H1 (cell line): ENCODE measurements around the gene SOX30. TPM values are rescaled to one million over a fixed set of nuclear protein-coding genes. Genes with fewer than 3 reads are reported as not detected.

ENCODE experiments used
- CTCF ChIA-PET: fragments of 300-600 bp; sonication (Branson Sonifier 250); formaldehyde crosslinking; loops from one replicate; lab custom pipeline; 2021; ENCODE audit not compliant: partially characterized antibody; lab: Charles Lee
- POLR2A ChIA-PET: fragments of 300-600 bp; sonication (Branson Sonifier 250); formaldehyde crosslinking; loops from one replicate; lab custom pipeline; 2021; ENCODE audit warnings: inconsistent platforms; ENCODE audit not compliant: partially characterized antibody; lab: Charles Lee
- DNase-seq, 2 experiments: peaks; one replicate each; pipeline versions ENCODE4 v3.0.0 to v3.0.0-alpha.2; 2010 to 2022; ENCODE audit warnings: low spot score in 2 of 2, low read depth in 1 of 2, mixed read lengths in 1 of 2
- FAIRE-seq: peaks from 2 replicates; lab custom pipeline; 2011; peaks lifted over from hg19 to GRCh38; lab: Jason Lieb, UNC
- H2AFZ ChIP-seq: 2 replicates; pipeline ENCODE4 v1.8.1; 2012; ENCODE audit warnings: low read length, inconsistent platforms
- H2AK5ac ChIP-seq: 2 replicates; pipeline ENCODE4 v1.6.1; 2013; ENCODE audit warnings: low read depth, low read length
- H2BK120ac ChIP-seq: replicated peaks from 2 replicates; pipeline ENCODE3; 2013; ENCODE audit warnings: low read depth, low read length, inconsistent platforms
- H2BK12ac ChIP-seq: 2 replicates; pipeline ENCODE4 v1.6.1; 2013; ENCODE audit warnings: low read depth, low read length
- H2BK15ac ChIP-seq: 2 replicates; pipeline ENCODE4 v1.6.1; 2013; ENCODE audit warnings: low read length
- H2BK20ac ChIP-seq: 2 replicates; pipeline ENCODE4 v1.6.1; 2013; ENCODE audit warnings: low read length
- H2BK5ac ChIP-seq: 2 replicates; pipeline ENCODE4 v1.6.1; 2013; ENCODE audit warnings: low read depth, low read length
- H3K14ac ChIP-seq: 2 replicates; pipeline ENCODE4 v1.6.1; 2013; ENCODE audit warnings: inconsistent platforms; ENCODE audit not compliant: insufficient read length
- H3K18ac ChIP-seq: 2 replicates; pipeline ENCODE4 v1.6.1; 2013; ENCODE audit warnings: low read length; ENCODE audit errors: extremely low read depth
- H3K23ac ChIP-seq: 2 replicates; pipeline ENCODE4 v1.6.1; 2013; ENCODE audit warnings: inconsistent platforms; ENCODE audit not compliant: insufficient read length
- H3K23me2 ChIP-seq: 2 replicates; pipeline ENCODE4 v1.6.1; 2013; ENCODE audit warnings: low read depth, low read length
- H3K27ac ChIP-seq: 2 replicates; pipeline ENCODE4 v1.6.1; 2011; ENCODE audit warnings: low read depth, low read length, inconsistent platforms
- H3K27me3 ChIP-seq, 4 experiments: replicated peaks in 1 of 4; 1 replicate in 1 of 4; 2 replicates in 3 of 4; pipeline versions ENCODE4 v1.6.1 to v1.8.1; 2011 to 2013; ENCODE audit warnings: low read length in 3 of 4, mild to moderate bottlenecking in 3 of 4, inconsistent platforms in 2 of 4, mixed read lengths in 2 of 4, moderate library complexity in 1 of 4; ENCODE audit not compliant: control insufficient read depth in 3 of 4, insufficient read depth in 3 of 4; ENCODE audit errors: extremely low read depth in 1 of 4
- H3K36me3 ChIP-seq, 4 experiments: 2 replicates each; pipeline versions ENCODE4 v1.6.1 to v1.8.1; 2011 to 2013; ENCODE audit warnings: mild to moderate bottlenecking in 4 of 4, low read length in 3 of 4, moderate library complexity in 2 of 4, control low read depth in 1 of 4, inconsistent platforms in 1 of 4; ENCODE audit not compliant: insufficient read depth in 4 of 4, control insufficient read depth in 2 of 4
- H3K4ac ChIP-seq: replicated peaks from 2 replicates; pipeline ENCODE3; 2013; ENCODE audit warnings: low read length, low read depth, mixed read lengths, inconsistent platforms; ENCODE audit not compliant: insufficient read length
- H3K4me1 ChIP-seq, 4 experiments: replicated peaks in 1 of 4; 1 replicate in 1 of 4; 2 replicates in 3 of 4; pipeline versions ENCODE4 v1.6.1 to v1.8.1; 2011 to 2013; ENCODE audit warnings: low read length in 3 of 4, inconsistent platforms in 2 of 4, mixed read lengths in 1 of 4; ENCODE audit not compliant: insufficient read depth in 4 of 4, control insufficient read depth in 3 of 4
- H3K4me2 ChIP-seq, 2 experiments: 2 replicates each; pipeline versions ENCODE4 v1.6.1 to v1.8.1; 2011 to 2013; ENCODE audit warnings: low read depth in 2 of 2, low read length in 2 of 2, control low read depth in 1 of 2, inconsistent platforms in 1 of 2, mild to moderate bottlenecking in 1 of 2; ENCODE audit not compliant: insufficient read depth in 1 of 2
- H3K4me3 ChIP-seq, 4 experiments: fragments of 200-600, 300-600 bp in 1 of 4; sonication (generic), shearing (Covaris generic), sonication (Bioruptor Twin) in 1 of 4; 2 replicates each; pipeline versions ENCODE4 v1.5.1 to v1.8.1; 2011 to 2016; ENCODE audit warnings: low read length in 4 of 4, low read depth in 3 of 4, control low read depth in 2 of 4, inconsistent platforms in 2 of 4, mild to moderate bottlenecking in 2 of 4, mixed read lengths in 1 of 4, moderate library complexity in 1 of 4; ENCODE audit not compliant: insufficient read depth in 2 of 4; ENCODE audit errors: extremely low read depth in 1 of 4
- H3K56ac ChIP-seq: replicated peaks from 2 replicates; pipeline ENCODE3; 2013; ENCODE audit warnings: low read depth, mild to moderate bottlenecking, mixed read lengths, low read length, inconsistent platforms; ENCODE audit not compliant: insufficient read length
- H3K79me1 ChIP-seq: 2 replicates; pipeline ENCODE4 v1.6.1; 2013; ENCODE audit warnings: low read depth, low read length, control low read depth
- H3K79me2 ChIP-seq, 2 experiments: 2 replicates each; pipeline versions ENCODE4 v1.6.1 to v1.8.1; 2012 to 2013; ENCODE audit warnings: low read length in 2 of 2, mild to moderate bottlenecking in 2 of 2, inconsistent platforms in 1 of 2; ENCODE audit not compliant: insufficient read depth in 2 of 2, control insufficient read depth in 1 of 2
- H3K9ac ChIP-seq, 4 experiments: replicated peaks in 1 of 4; 1 replicate in 1 of 4; 2 replicates in 3 of 4; pipeline versions ENCODE4 v1.6.1 to v1.8.1; 2011 to 2013; ENCODE audit warnings: low read depth in 3 of 4, low read length in 3 of 4, control low read depth in 2 of 4, mild to moderate bottlenecking in 2 of 4, moderate library complexity in 2 of 4, inconsistent platforms in 1 of 4; ENCODE audit errors: extremely low read depth in 1 of 4
- H3K9me3 ChIP-seq, 2 experiments: 2 replicates each; pipeline versions ENCODE4 v1.6.1 to v1.8.1; 2012 to 2013; ENCODE audit warnings: mild to moderate bottlenecking in 2 of 2, moderate library complexity in 2 of 2, control low read depth in 1 of 2, inconsistent platforms in 1 of 2, low read depth in 1 of 2, low read length in 1 of 2, mixed read lengths in 1 of 2; ENCODE audit not compliant: insufficient read depth in 2 of 2
- H4K20me1 ChIP-seq, 2 experiments: replicated peaks in 1 of 2; 2 replicates each; pipeline versions ENCODE3 to v1.8.1; 2011 to 2013; ENCODE audit warnings: inconsistent platforms in 2 of 2, low read length in 2 of 2, mild to moderate bottlenecking in 1 of 2; ENCODE audit not compliant: insufficient read depth in 2 of 2, control insufficient read depth in 1 of 2
- H4K5ac ChIP-seq: 2 replicates; pipeline ENCODE4 v1.6.1; 2013; ENCODE audit warnings: low read length, low read depth, mixed read lengths, inconsistent platforms; ENCODE audit not compliant: insufficient read length
- H4K8ac ChIP-seq: 2 replicates; pipeline ENCODE4 v1.8.0; 2013; ENCODE audit warnings: mild to moderate bottlenecking, moderate library complexity, low read length, inconsistent platforms; ENCODE audit not compliant: insufficient read depth; ENCODE audit errors: extremely low read depth
- H4K91ac ChIP-seq: replicated peaks from 2 replicates; pipeline ENCODE3; 2013; ENCODE audit warnings: low read length, mixed read lengths, inconsistent platforms; ENCODE audit not compliant: insufficient read length
- CBX8 ChIP-seq: fragments of 300-800, 300-1000 bp; sonication (generic); IDR thresholded peaks from 2 replicates; pipeline ENCODE4 v1.7.1; 2016; ENCODE audit warnings: low read depth, low read length, borderline replicate concordance
- GTF2F1 ChIP-seq: IDR thresholded peaks from 2 replicates; pipeline ENCODE4 v1.6.1; 2012; ENCODE audit warnings: low read depth, low read length, improper control_type of control experiment, borderline replicate concordance
- SIRT6 ChIP-seq: IDR thresholded peaks from one replicate; pipeline ENCODE4 v1.7.1; 2012; ENCODE audit warnings: low read length, inconsistent platforms
- SP2 ChIP-seq: IDR thresholded peaks from 2 replicates; pipeline ENCODE4 v1.6.1; 2012; ENCODE audit warnings: mild to moderate bottlenecking, low read length, inconsistent platforms
- YY1 ChIP-seq: IDR thresholded peaks from 2 replicates; pipeline ENCODE4 v1.6.1; 2011; ENCODE audit warnings: low read depth, mild to moderate bottlenecking, low read length
- WGBS, 2 experiments: shearing (Covaris generic) in 1 of 2; methylation state at CpG; one replicate each; pipeline versions ENCODE4 v1.1.6 to v1.1.7; 2013 to 2015; ENCODE audit warnings: low lambda C conversion rate in 2 of 2, mixed read lengths in 2 of 2, inconsistent platforms in 1 of 2, low coverage in 1 of 2, missing lambda C conversion rate in 1 of 2; ENCODE audit not compliant: insufficient replicate concordance in 2 of 2, insufficient coverage in 1 of 2, insufficient read length in 1 of 2; ENCODE audit errors: extremely low coverage in 1 of 2, missing lambda C conversion rate in 1 of 2; 5-methylcytosine and 5-hydroxymethylcytosine counted together
- polyA plus RNA-seq, 7 experiments: library from polyadenylated mRNA; depleted of rRNA in 3 of 7; stranded (reverse) in 5 of 7; unstranded in 2 of 7; fragments of >200 nt in 5 of 7; fragments of 200-250 nt in 2 of 7; gene quantifications; 1 replicate in 5 of 7; 2 replicates in 1 of 7; 4 replicates in 1 of 7; pipeline versions ENCODE4 v1.2.1 to v1.2.3, GENCODE V29; 2011 to 2013; ENCODE audit warnings: missing spikeins in 2 of 7, mixed read lengths in 2 of 7
- total RNA-seq: library from RNA; stranded (reverse); fragmentation: NEBNext Ultra II Directional; extraction: Animal tissue kit (Norgen Biotek cat#: 25700); gene quantifications from 2 replicates; pipeline ENCODE4 v1.2.1, GENCODE V29; 2021

The SOX30 gene
- total and polyA plus RNA-seq, 2 of the 8 experiments (the other 6 are each of a cell fraction or from before 2014, with no cell fraction given), result 0.35 TPM; not detected in 1

- Histone ChIP-seq H2AFZ (no peak overlapping the region), H3K79me2 (no peaks in the 10 kb centered on the region), H2AK5ac (no peak overlapping the region), H4K5ac (no peak overlapping the region), H3K4me1 (no peaks in the 10 kb centered on the region), H2BK20ac (no peak overlapping the region), H3K9ac (no peak overlapping the region), H3K23ac (no peak overlapping the region), H3K56ac (no peak overlapping the region), H3K14ac (no peak overlapping the region), H3K4ac (no peak overlapping the region), H2BK5ac (no peak overlapping the region), H3K18ac (no peak overlapping the region), H2BK12ac (no peak overlapping the region), H3K23me2 (0 out of 2 replicates have a peak, but pooled peaks cover 2% of the 10 kb centered on the region), H3K9me3 (no peaks in the 10 kb centered on the region), H4K8ac (no peak overlapping the region), H3K36me3 (no peaks in the 10 kb centered on the region), H4K91ac (no peak overlapping the region), H3K4me2 (no peak overlapping the region), H3K4me3 (no peak overlapping the region), H2BK120ac (no peak overlapping the region), H2BK15ac (no peak overlapping the region), H4K20me1 (no peaks in the 10 kb centered on the region), H3K79me1 (no peaks in the 10 kb centered on the region), H3K27me3 (no peaks in the 10 kb centered on the region), H3K27ac (no peak overlapping the region)
- 87% methylated on average over 3 of the region's 3 CpGs; no CpG with 5 or more reads in 1 of the 2 experiments for WGBS, 2 experiments
- FAIRE-seq (no peak), DNase-seq (no peak)
- POLR2A ChIA-PET, result no interaction called here
- no peak for TF ChIP-seq SP2
- TF ChIP-seq YY1, result no peak
- TF ChIP-seq SIRT6, result no peak
- TF ChIP-seq CBX8, result no peak
- no peak for TF ChIP-seq GTF2F1
- CTCF ChIA-PET, result interaction anchor here (1.0 kb wide), 1 partner anchor 11 kb away, joined by 3 read pairs; no protein-coding TSS in a partner anchor
Measured at GRCh38 chr5:157599565-157599964, 52.7 kb downstream of the SOX30 start.
